A549 (cell line): ENCODE results near the gene FOXO3.

Experiments used
- CHD2 ChIP-seq: fragments of 150-350 bp; IDR thresholded peaks from 2 replicates; pipeline ENCODE4 v1.6.1; 2014; ENCODE audit warnings: low read length; ENCODE audit not compliant: partially characterized antibody
- CTCF ChIP-seq: fragments of >200 bp; sonication (Bioruptor Twin); formaldehyde crosslinking; IDR thresholded peaks from 3 replicates; pipeline ENCODE4 v1.5.1; 2016
- EP300 ChIP-seq, 2 experiments: fragments of >200 bp; sonication (Bioruptor Twin); formaldehyde crosslinking; IDR thresholded peaks; 2 replicates in 1 of 2; 3 replicates in 1 of 2; pipeline ENCODE4 v1.6.1; 2016 to 2017
- ESRRA ChIP-seq: fragments of 150-350 bp; IDR thresholded peaks from 2 replicates; pipeline ENCODE4 v1.6.1; 2014; ENCODE audit warnings: mild to moderate bottlenecking, low read length, borderline replicate concordance
- POLR2A ChIP-seq: IDR thresholded peaks from 2 replicates; pipeline ENCODE4 v1.6.1; 2012; ENCODE audit warnings: mild to moderate bottlenecking, low read length
- RARB ChIP-seq: fragments of 250-450 bp; sonication (Bioruptor Pico); IDR thresholded peaks from 2 replicates; pipeline ENCODE4 v1.8.0; 2021; ENCODE audit warnings: mild to moderate bottlenecking, moderate library complexity

- TF ChIP-seq CHD2 (no peak), RARB (CRISPR knock-in tag) (no peak), EP300 (IDR thresholded peaks at IDR 0.05) (no peak), CTCF (no peak), ESRRA (no peak), POLR2A (no peak)
Measured at GRCh38 chr6:108711826-108712225, 151.1 kb downstream of the FOXO3 start.
